Tibial nerve (tissue), 4 donors: ENCODE measurements around the gene UNKL. TPM values are rescaled to one million over a fixed set of nuclear protein-coding genes. Genes with fewer than 3 reads are reported as not detected.

Experiments
- DNase-seq, 2 donors: peaks; one replicate each; pipeline ENCODE4 v3.0.0-alpha.2; 2019; ENCODE audit warnings: low spot score in 2 of 2
- H3K27ac ChIP-seq, 4 donors: fragments of 200-600 bp; sonication (generic) in 3 of 4; one replicate each; pipeline ENCODE4 v1.5.1; 2017 to 2019; ENCODE audit warnings: mild to moderate bottlenecking in 1 of 4
- H3K27me3 ChIP-seq, 2 donors: fragments of 200-600 bp; sonication (generic) in 1 of 2; one replicate each; pipeline versions ENCODE4 v1.5.1 to v1.6.0; 2017 to 2019
- H3K36me3 ChIP-seq, 3 donors: fragments of 200-600 bp; sonication (generic); one replicate each; pipeline ENCODE4 v1.5.1; 2018 to 2019
- H3K4me1 ChIP-seq, 4 donors: fragments of 200-600 bp; sonication (generic) in 3 of 4; one replicate each; pipeline ENCODE4 v1.5.1; 2017 to 2019
- H3K4me3 ChIP-seq, 4 donors: fragments of 200-600 bp; sonication (generic) in 3 of 4; one replicate each; pipeline ENCODE4 v1.5.1; 2017 to 2019; ENCODE audit warnings: mild to moderate bottlenecking in 1 of 4, moderate library complexity in 1 of 4
- H3K9me3 ChIP-seq, 4 donors: fragments of 200-600 bp; sonication (generic) in 3 of 4; one replicate each; pipeline ENCODE4 v1.5.1; 2017 to 2019
- EP300 ChIP-seq, 2 donors: sonication (generic); formaldehyde crosslinking; IDR thresholded peaks; one replicate each; pipeline ENCODE4 v1.6.1; 2017; ENCODE audit warnings: antibody characterized with exemption in 2 of 2, mild to moderate bottlenecking in 1 of 2
- POLR2A ChIP-seq, 2 donors: fragments of 450-650 bp; IDR thresholded peaks; one replicate each; pipeline ENCODE4 v1.6.1; 2017; ENCODE audit warnings: antibody characterized with exemption in 2 of 2, mild to moderate bottlenecking in 2 of 2, moderate library complexity in 2 of 2
- WGBS, 2 donors: methylation state at CpG; one replicate each; pipeline ENCODE4 v1.1.5; 2018; 5-methylcytosine and 5-hydroxymethylcytosine counted together
- total RNA-seq, 4 donors: library from RNA; depleted of rRNA; stranded (reverse); fragments of >200 nt; gene quantifications; one replicate each; pipeline ENCODE4 v1.1.0, GENCODE V29; 2016
- TF ChIP-seq, protein P1 (sequence below), 5 experiments: fragments of 200-600 bp in 3 of 5; fragments of 450-650 bp in 2 of 5; sonication (generic) in 3 of 5; IDR thresholded peaks; one replicate each; pipeline ENCODE4 v1.5.1; 2016 to 2019; ENCODE audit warnings: antibody characterized with exemption in 5 of 5, mild to moderate bottlenecking in 3 of 5, moderate library complexity in 2 of 5

Gene UNKL
- total RNA-seq, 4 donors from 2014 or later, result 34.3 to 70.5 (median 45.0) TPM

DNA sequence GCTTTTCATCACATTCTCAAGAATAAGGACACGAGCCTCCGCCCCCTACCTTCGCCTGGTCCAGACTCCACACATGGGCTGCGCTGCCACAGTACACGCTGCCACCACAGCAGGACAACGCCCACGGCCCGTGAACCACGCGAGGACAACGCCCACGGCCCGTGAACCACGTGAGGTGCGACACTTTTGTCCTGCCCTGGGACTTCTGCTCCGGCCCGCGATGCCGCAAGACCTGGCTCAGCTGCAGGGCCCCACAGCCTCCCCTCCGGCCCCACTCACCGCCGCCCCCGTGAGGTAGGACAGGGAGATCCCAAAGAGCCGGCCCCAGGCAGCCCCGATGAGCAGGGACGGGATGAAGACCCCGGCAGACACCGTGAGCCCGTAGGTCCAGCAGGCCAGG, 35.7 kb upstream of the UNKL start:
- H3K27me3 ChIP-seq, result no peaks in the 10 kb centered on the region
- H3K4me1 ChIP-seq, result no peaks in the 10 kb centered on the region
- H3K4me3 ChIP-seq, result no peak overlapping the region
- TF ChIP-seq POLR2A (IDR thresholded peaks at IDR 0.05), result no peak
- TF ChIP-seq, protein P1, sequence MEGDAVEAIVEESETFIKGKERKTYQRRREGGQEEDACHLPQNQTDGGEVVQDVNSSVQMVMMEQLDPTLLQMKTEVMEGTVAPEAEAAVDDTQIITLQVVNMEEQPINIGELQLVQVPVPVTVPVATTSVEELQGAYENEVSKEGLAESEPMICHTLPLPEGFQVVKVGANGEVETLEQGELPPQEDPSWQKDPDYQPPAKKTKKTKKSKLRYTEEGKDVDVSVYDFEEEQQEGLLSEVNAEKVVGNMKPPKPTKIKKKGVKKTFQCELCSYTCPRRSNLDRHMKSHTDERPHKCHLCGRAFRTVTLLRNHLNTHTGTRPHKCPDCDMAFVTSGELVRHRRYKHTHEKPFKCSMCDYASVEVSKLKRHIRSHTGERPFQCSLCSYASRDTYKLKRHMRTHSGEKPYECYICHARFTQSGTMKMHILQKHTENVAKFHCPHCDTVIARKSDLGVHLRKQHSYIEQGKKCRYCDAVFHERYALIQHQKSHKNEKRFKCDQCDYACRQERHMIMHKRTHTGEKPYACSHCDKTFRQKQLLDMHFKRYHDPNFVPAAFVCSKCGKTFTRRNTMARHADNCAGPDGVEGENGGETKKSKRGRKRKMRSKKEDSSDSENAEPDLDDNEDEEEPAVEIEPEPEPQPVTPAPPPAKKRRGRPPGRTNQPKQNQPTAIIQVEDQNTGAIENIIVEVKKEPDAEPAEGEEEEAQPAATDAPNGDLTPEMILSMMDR (IDR thresholded peaks at IDR 0.05), result no peak
- TF ChIP-seq EP300 (IDR thresholded peaks at IDR 0.05), result no peak
- no peak overlapping the region for H3K27ac ChIP-seq
- no peaks in the 10 kb centered on the region for H3K9me3 ChIP-seq
- no peak for DNase-seq
- peaks cover 0 to 100% (median 26%) of the 10 kb centered on the region in 3 donors for H3K36me3 ChIP-seq
- WGBS, 2 donors, result 72 to 89% methylated on average over 12 to 29 of the region's 29 CpGs

DNA sequence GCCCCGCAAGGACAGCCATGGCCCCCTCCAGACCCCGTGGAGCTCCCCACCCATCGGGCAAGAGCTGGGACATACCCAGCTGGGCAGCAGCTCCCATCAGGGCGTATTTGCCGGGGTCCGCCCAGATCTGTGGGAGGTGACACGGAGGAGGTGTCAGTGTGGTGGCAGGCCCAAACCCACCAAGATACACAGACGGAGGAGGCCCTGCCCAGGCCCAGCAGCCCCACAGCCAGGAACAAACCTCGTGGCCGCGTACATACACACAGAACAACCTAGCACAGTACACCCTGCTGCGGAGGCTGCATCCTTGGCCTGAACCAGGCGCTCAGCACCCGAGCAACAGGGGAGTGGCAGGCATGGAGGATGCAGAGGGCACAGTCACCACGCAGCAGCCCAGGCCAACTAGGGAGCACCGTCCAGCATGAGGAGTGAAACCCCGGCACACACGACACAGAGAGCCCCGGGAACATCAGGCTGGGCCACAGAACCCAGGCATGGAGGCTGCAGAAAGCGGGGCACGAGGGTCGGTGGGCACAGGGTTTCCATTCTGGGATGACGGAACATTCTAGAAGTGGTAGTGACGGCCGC, 34.8 kb upstream of the UNKL start:
- Histone ChIP-seq H3K4me1 (no peaks in the 10 kb centered on the region), H3K27ac (no peak overlapping the region), H3K36me3 (peaks cover 0 to 98% (median 22%) of the 10 kb centered on the region in 3 donors), H3K4me3 (no peak overlapping the region), H3K9me3 (no peaks in the 10 kb centered on the region), H3K27me3 (no peaks in the 10 kb centered on the region)
- 92 to 95% methylated on average over 20 to 23 of the region's 25 CpGs for WGBS, 2 donors
- DNase-seq, result no peak
- TF ChIP-seq, protein P1 (IDR thresholded peaks at IDR 0.05), result no peak
- no peak for TF ChIP-seq EP300 (IDR thresholded peaks at IDR 0.05)
- TF ChIP-seq POLR2A (IDR thresholded peaks at IDR 0.05), result no peak

DNA sequence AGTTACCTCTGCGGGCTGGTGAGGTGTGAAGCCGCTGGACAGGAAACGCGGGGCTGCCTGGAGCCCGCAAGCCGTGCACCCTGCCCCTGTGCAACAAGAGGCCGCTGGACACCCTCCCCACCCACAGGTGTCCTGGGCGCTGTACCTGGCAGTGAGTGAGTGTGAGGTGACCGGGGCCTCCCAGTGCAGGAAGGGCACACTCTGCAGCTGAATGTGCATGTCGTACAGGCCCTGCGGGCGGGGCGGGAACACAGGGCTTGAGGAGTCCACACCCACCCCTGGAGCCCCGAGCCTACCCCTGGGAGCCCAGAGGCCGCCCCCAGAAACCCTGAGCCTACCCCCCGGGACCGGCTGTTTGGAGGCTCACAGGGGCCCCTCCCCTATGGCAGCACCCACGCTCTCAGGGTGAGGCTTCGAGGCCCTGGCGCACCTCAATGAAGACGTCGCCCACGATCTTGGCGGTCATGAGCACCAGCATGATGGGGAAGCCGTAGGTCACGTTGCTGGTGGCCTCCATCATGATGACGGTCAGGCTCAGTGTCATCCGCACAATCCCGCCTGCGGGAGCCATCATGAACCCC, 34.1 kb upstream of the UNKL start:
- TF ChIP-seq, protein P1 (IDR thresholded peaks at IDR 0.05), result no peak
- DNase-seq, result no peak
- Histone ChIP-seq H3K36me3 (peaks cover 0 to 91% (median 15%) of the 10 kb centered on the region in 3 donors), H3K27ac (no peak overlapping the region), H3K27me3 (no peaks in the 10 kb centered on the region), H3K4me1 (no peaks in the 10 kb centered on the region), H3K9me3 (no peaks in the 10 kb centered on the region), H3K4me3 (no peak overlapping the region)
- 96 to 98% methylated on average over 13 of the region's 30 CpGs for WGBS, 2 donors

DNA sequence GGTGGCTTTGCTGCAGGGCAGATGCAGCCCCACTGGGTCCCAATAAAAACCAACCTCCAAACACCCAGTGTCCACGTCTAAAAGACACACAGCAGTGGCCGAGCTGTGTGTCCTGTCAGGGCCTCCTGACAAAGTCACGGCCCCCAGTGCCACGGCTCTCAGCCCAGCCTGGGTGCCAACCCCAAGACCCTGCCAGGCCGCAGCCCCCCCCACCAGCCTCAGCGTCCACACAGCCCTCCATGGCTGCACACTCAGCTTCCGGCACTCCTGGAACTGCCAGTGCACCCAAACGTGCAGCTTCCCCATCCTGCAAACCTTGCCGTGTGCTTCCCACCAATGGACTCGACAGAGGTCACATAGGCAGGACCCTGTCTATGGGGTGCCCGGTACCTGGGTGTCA, 33.5 kb upstream of the UNKL start:
- H3K27ac ChIP-seq, result no peak overlapping the region
- WGBS, 2 donors, result 88 to 89% methylated on average over 7 to 11 of the region's 11 CpGs
- H3K9me3 ChIP-seq, result no peaks in the 10 kb centered on the region
- no peaks in the 10 kb centered on the region for H3K27me3 ChIP-seq
- H3K36me3 ChIP-seq, result peaks cover 0 to 89% (median 11%) of the 10 kb centered on the region in 3 donors
- H3K4me1 ChIP-seq, result no peaks in the 10 kb centered on the region
- DNase-seq, result no peak
- H3K4me3 ChIP-seq, result no peak overlapping the region
- no peak for TF ChIP-seq EP300 (IDR thresholded peaks at IDR 0.05)
- TF ChIP-seq, protein P1 (IDR thresholded peaks at IDR 0.05), result no peak
- no peak for TF ChIP-seq POLR2A (IDR thresholded peaks at IDR 0.05)

DNA sequence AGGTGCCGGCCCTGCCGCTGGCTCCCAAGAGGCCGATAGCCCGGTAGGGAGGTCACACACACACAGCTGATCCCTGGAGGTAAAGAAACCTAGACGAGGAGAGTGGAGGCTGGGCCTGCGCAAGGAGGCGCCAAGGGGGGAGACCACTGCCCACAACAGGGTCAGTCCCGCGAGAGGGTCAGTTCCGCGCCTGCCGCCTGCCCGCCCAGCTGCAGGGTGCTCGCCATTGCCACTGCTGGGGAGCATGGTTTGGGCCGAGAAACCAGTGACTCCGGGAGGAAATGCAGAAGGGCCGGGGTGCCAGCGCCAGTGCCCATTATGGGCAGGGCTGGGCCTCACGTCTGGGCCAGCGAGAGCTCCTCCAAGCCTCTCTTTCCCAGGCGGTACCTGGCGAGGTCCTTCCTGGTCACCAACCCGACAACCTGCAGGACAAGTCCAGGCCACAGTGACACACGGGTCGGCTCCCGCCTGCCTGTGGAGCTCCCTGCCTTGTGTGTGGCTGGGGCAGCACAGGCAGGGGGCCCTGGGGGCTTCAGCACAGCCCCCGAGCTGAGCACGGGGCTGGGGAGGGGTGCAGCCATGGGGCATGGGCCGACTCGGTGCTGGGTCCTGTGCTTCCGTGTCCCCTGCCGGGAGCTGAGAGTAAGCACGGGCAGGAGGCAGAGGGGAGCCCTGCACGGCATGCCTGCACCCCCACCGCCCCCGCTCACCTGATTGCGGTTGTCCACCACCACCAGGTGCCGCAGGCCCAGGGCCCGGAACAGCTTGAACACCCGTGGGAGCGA, 32.0 kb upstream of the UNKL start:
- TF ChIP-seq POLR2A (IDR thresholded peaks at IDR 0.05) (no peak), EP300 (IDR thresholded peaks at IDR 0.05) (no peak)
- TF ChIP-seq, protein P1 (IDR thresholded peaks at IDR 0.05), result no peak
- H3K4me3 ChIP-seq, result no peak overlapping the region
- peaks cover 0 to 87% (median 5%) of the 10 kb centered on the region in 3 donors for H3K36me3 ChIP-seq
- peak overlapping the region in 1 of 4 donors; percentile 45 for H3K27ac ChIP-seq
- 89 to 90% methylated on average over 22 to 36 of the region's 41 CpGs for WGBS, 2 donors
- H3K4me1 ChIP-seq, result no peaks in the 10 kb centered on the region
- DNase-seq, result no peak
- no peaks in the 10 kb centered on the region for H3K27me3 ChIP-seq
- H3K9me3 ChIP-seq, result no peaks in the 10 kb centered on the region
